IPS-18c (cell line): ENCODE results near the gene HARS2.
"Not testable (repeated sequence)": the region's sequence is repeated elsewhere in the genome, so short reads cannot be mapped to it uniquely, and the experiment has no call there.

Experiments used
- H3K4me3 ChIP-seq: 2 replicates; pipeline ENCODE4 v1.7.0; 2013; ENCODE audit warnings: low read depth, mild to moderate bottlenecking, low read length, moderate library complexity; ENCODE audit not compliant: insufficient read depth
- H3K9me3 ChIP-seq: one replicate; pipeline ENCODE4 v1.6.1; 2013; ENCODE audit warnings: mild to moderate bottlenecking, low read length, moderate library complexity; ENCODE audit not compliant: control insufficient read depth, insufficient read depth

The HARS2 gene

GRCh38 chr5:140690376-140690932, 801 bp upstream of the HARS2 start:
- Histone ChIP-seq H3K9me3 (no peaks in the 10 kb centered on the region), H3K4me3 (peak overlapping the region; percentile 99)

GRCh38 chr5:140694276-140694675, 3.0 kb downstream of the HARS2 start:
- no peaks in the 10 kb centered on the region for H3K9me3 ChIP-seq
- H3K4me3 ChIP-seq: no peak overlapping the region

- Histone ChIP-seq H3K4me3 (no peak overlapping the region), H3K9me3 (no peaks in the 10 kb centered on the region)
These were observed 5.7 kb downstream of the HARS2 start for GRCh38 chr5:140696891-140697492.

GRCh38 chr5:140700177-140701144, 9.2 kb downstream of the HARS2 start, which contains the start of gene ZMAT2:
Gene ZMAT2, plus strand, starts transcription at chr5:140700447. Its CDS starts 14 bp downstream, at chr5:140700461.
- Histone ChIP-seq H3K9me3 (no peaks in the 10 kb centered on the region), H3K4me3 (peak within 1 kb of the TSS; percentile 79)

- Histone ChIP-seq H3K9me3 (no peaks in the 10 kb centered on the region), H3K4me3 (no peak overlapping the region)
These were observed 16.6 kb downstream of the HARS2 start for GRCh38 chr5:140707812-140708211.

GRCh38 chr5:140708787-140709186, 17.5 kb downstream of the HARS2 start:
- H3K9me3 ChIP-seq, H3K4me3 ChIP-seq: not testable (repeated sequence)

GRCh38 chr5:140710899-140711552, 19.8 kb downstream of the HARS2 start:
- H3K9me3 ChIP-seq: no peaks in the 10 kb centered on the region
- H3K4me3 ChIP-seq: peak overlapping the region; percentile 50

GRCh38 chr5:140711794-140712193, 20.5 kb downstream of the HARS2 start:
- H3K9me3 ChIP-seq: no peaks in the 10 kb centered on the region
- no peak overlapping the region for H3K4me3 ChIP-seq

GRCh38 chr5:140713562-140714094, 22.4 kb downstream of the HARS2 start:
- Histone ChIP-seq H3K4me3 (no peak overlapping the region), H3K9me3 (no peaks in the 10 kb centered on the region)

- H3K4me3 ChIP-seq, H3K9me3 ChIP-seq: not testable (repeated sequence)
These were observed 25.0 kb downstream of the HARS2 start for GRCh38 chr5:140716238-140716637.

- Histone ChIP-seq H3K9me3 (no peaks in the 10 kb centered on the region), H3K4me3 (no peak overlapping the region)
These were observed 27.0 kb downstream of the HARS2 start for GRCh38 chr5:140718266-140718592.

GRCh38 chr5:140720738-140721137, 29.5 kb downstream of the HARS2 start:
- not testable (repeated sequence) for H3K9me3 ChIP-seq, H3K4me3 ChIP-seq

- not testable (repeated sequence) for H3K9me3 ChIP-seq, H3K4me3 ChIP-seq
These were observed 30.1 kb downstream of the HARS2 start for GRCh38 chr5:140721395-140721794.

- no peaks in the 10 kb centered on the region for H3K9me3 ChIP-seq
These were observed 34.7 kb downstream of the HARS2 start for GRCh38 chr5:140725799-140726471.

GRCh38 chr5:140733098-140733497, 41.8 kb downstream of the HARS2 start:
- peaks cover under 1% of the 10 kb centered on the region for H3K9me3 ChIP-seq
- H3K4me3 ChIP-seq: no peak overlapping the region

More at GRCh38 chr5:140725799-140726471, 34.7 kb downstream of the HARS2 start:
- H3K4me3 ChIP-seq: peak overlapping the region; percentile 80

GRCh38 chr5:140734354-140734753, 43.1 kb downstream of the HARS2 start:
- Histone ChIP-seq H3K9me3 (peaks cover 2% of the 10 kb centered on the region), H3K4me3 (no peak overlapping the region)

GRCh38 chr5:140737486-140737885, 46.2 kb downstream of the HARS2 start:
- peaks cover 2% of the 10 kb centered on the region for H3K9me3 ChIP-seq
- H3K4me3 ChIP-seq: no peak overlapping the region
